K562 (cell line): Measurements from ENCODE around the gene MICAL1. TPM values are rescaled to one million over a fixed set of nuclear protein-coding genes. Genes with fewer than 3 reads are reported as not detected.

ENCODE experiments used
- CHD7 ChIP-seq: fragments of 200-600 bp; sonication (generic); IDR thresholded peaks from one replicate; pipeline ENCODE4 v1.6.1; 2012; ENCODE audit warnings: mild to moderate bottlenecking, low read depth, low read length, inconsistent platforms
- DNMT1 ChIP-seq: fragments of 450-650 bp; IDR thresholded peaks from 2 replicates; pipeline ENCODE4 v1.6.1; 2016; ENCODE audit warnings: antibody characterized with exemption, mild to moderate bottlenecking
- FIP1L1 ChIP-seq: fragments of 200-400 bp; formaldehyde crosslinking; IDR thresholded peaks from 2 replicates; pipeline ENCODE4 v1.6.1; 2018; ENCODE audit warnings: mild to moderate bottlenecking, low read depth, low read length; ENCODE audit not compliant: poor library complexity, severe bottlenecking
- GABPA ChIP-seq: fragments of 200-800 bp; sonication (Bioruptor generic); conservative IDR thresholded peaks from 2 replicates; pipeline ENCODE4 v1.6.1; 2016; ENCODE audit warnings: low read depth, missing genetic modification characterization, missing compliant biosample characterization
- HDAC6 ChIP-seq: IDR thresholded peaks from 2 replicates; pipeline ENCODE4 v1.6.1; 2012; ENCODE audit warnings: low read depth, mild to moderate bottlenecking, control low read depth, inconsistent platforms, low read length, moderate library complexity
- KAT2B ChIP-seq: IDR thresholded peaks from one replicate; pipeline ENCODE4 v1.6.1; 2012; ENCODE audit warnings: low read depth, mild to moderate bottlenecking, control low read depth, inconsistent platforms, low read length, moderate library complexity
- MAX ChIP-seq: sonication (generic); formaldehyde crosslinking; IDR thresholded peaks from 2 replicates; pipeline ENCODE4 v1.9.0; 2022; ENCODE audit warnings: mild to moderate bottlenecking, missing genetic modification reagents
- NR4A1 ChIP-seq, 2 experiments: fragments of 250-450 bp in 1 of 2; fragments of 450-650 bp in 1 of 2; sonication (Bioruptor Pico) in 1 of 2; IDR thresholded peaks; 2 replicates each; pipeline versions ENCODE4 v1.4.0 to v1.6.1; 2016 to 2020; ENCODE audit warnings: mild to moderate bottlenecking in 2 of 2, missing compliant biosample characterization in 1 of 2, missing genetic modification characterization in 1 of 2, moderate library complexity in 1 of 2
- PPARD ChIP-seq: fragments of 250-450 bp; sonication (Bioruptor Pico); IDR thresholded peaks from 2 replicates; pipeline ENCODE4 v1.8.0; 2022; ENCODE audit warnings: inconsistent platforms, mild to moderate bottlenecking, moderate library complexity
- SOX6 ChIP-seq: fragments of 450-650 bp; IDR thresholded peaks from 2 replicates; pipeline ENCODE4 v1.6.1; 2014; ENCODE audit warnings: mild to moderate bottlenecking
- ZNF143 ChIP-seq: sonication (generic); formaldehyde crosslinking; IDR thresholded peaks from 2 replicates; pipeline ENCODE4 v1.9.0; 2022; ENCODE audit warnings: mild to moderate bottlenecking, missing genetic modification reagents
- ZNF263 ChIP-seq: sonication (generic); formaldehyde crosslinking; IDR thresholded peaks from 2 replicates; pipeline ENCODE4 v1.8.0; 2022; ENCODE audit warnings: mild to moderate bottlenecking, missing genetic modification reagents, borderline replicate concordance
- ZNF395 ChIP-seq: fragments of 200-800 bp; sonication (Bioruptor generic); IDR thresholded peaks from 2 replicates; pipeline ENCODE4 v1.6.1; 2017; ENCODE audit warnings: missing genetic modification characterization, missing compliant biosample characterization
- ZNF41 ChIP-seq: fragments of 250-450 bp; sonication (Bioruptor Pico); conservative IDR thresholded peaks from 2 replicates; pipeline ENCODE4 v1.4.0; 2020; ENCODE audit warnings: mild to moderate bottlenecking
- ZNF551 ChIP-seq: fragments of 250-450 bp; sonication (Bioruptor Pico); IDR thresholded peaks from 2 replicates; pipeline ENCODE4 v1.5.0; 2021; ENCODE audit warnings: mild to moderate bottlenecking, moderate library complexity
- polyA plus RNA-seq, 8 experiments: library from polyadenylated mRNA; depleted of rRNA in 4 of 8; stranded (reverse) in 5 of 8; unstranded in 3 of 8; fragments of >200 nt; fragmentation: Nextera tagmentation in 2 of 8; fragmentation: Illumina TruSeq in 1 of 8; extraction: Ambion mirVana in 2 of 8; extraction: Trizol in 1 of 8; gene quantifications; 2 replicates each; pipeline versions ENCODE4 v1.2.1 to v1.2.3, GENCODE V29; 2011 to 2014; ENCODE audit warnings: inconsistent platforms in 1 of 8, missing spikeins in 1 of 8
- total RNA-seq, 7 experiments: library from RNA; depleted of rRNA in 6 of 7; stranded (reverse); fragments of >200 nt in 6 of 7; fragmentation: Illumina TruSeq in 2 of 7; extraction: Trizol in 2 of 7; gene quantifications; 2 replicates each; pipeline versions ENCODE4 v1.2.1 to v1.2.3, GENCODE V29; 2011 to 2021; ENCODE audit warnings: low replicate concordance in 1 of 7

Gene MICAL1
- total and polyA plus RNA-seq, 9 of the 15 experiments (the other 6 are each of a cell fraction or from before 2014, with no cell fraction given), result 0.07 to 15.2 (median 7.0) TPM

- TF ChIP-seq CHD7 (no peak), GABPA (tag) (no peak), PPARD (no peak), MAX (CRISPR knock-in tag) (no peak), ZNF143 (CRISPR knock-in tag) (no peak), SOX6 (no peak), HDAC6 (no peak), FIP1L1 (no peak), ZNF263 (CRISPR knock-in tag) (no peak), KAT2B (no peak), ZNF395 (CRISPR knock-in tag) (no peak; the same call in 1 of the 2 replicates), NR4A1 (CRISPR knock-in tag; IDR thresholded peaks at IDR 0.05) (no peak), NR4A1 (tag; IDR thresholded peaks at IDR 0.05) (0 out of 2 replicates have a peak, but pooled peaks have one; percentile 27), DNMT1 (no peak), ZNF551 (CRISPR knock-in tag) (no peak), ZNF41 (CRISPR knock-in tag) (no peak)
Measured at GRCh38 chr6:109491207-109491938, 35.8 kb upstream of the MICAL1 start (continued).
